ENCODE data around the gene RCAN1. TPM values are rescaled to one million over a fixed set of nuclear protein-coding genes. Genes with fewer than 3 reads are reported as not detected.
A peak's percentile ranks its signal among the peaks of the same experiment; 100 is the strongest.
"Not testable (repeated sequence)": the region's sequence is repeated elsewhere in the genome, so short reads cannot be mapped to it uniquely, and the experiment has no call there.

RCAN1 gene
- total RNA-seq, 1 experiment from 2014 or later: 2.5 TPM

DNA sequence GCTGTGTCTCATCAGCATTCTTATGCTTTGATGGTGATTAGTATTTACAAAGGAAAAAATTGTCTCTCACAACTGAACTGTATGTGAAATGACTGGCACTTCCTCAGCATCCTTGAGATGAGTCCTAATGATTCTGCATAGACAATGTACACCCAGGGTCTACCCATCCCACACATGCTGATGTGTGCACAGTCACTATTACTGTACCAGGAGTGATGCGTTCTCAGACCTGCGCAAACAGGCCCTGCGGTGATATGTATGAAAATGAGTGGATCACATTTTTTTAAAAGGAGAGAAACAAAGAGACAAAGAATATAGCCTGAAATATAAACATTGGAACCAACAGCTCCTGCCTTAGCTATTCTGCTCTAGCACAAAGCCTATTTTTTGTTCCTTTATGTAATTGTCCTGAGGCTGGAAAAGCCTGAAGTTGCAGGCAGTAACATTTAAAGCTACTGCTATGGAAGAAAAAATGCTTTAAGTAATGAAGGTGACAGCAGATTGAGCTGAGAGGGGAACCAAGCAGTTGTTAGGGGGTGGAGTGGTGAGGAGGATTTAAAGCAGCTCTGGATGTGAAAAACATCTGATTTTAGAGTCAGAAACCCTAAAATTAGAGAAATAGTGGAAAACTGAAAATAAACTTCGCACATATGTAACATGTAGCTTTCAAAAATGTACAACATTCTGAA is 5.5 kb downstream of the RCAN1 start:
- H4K20me1 ChIP-seq (ENCODE audit: insufficient read depth, low read depth, low read length): peaks cover 15% of the 10 kb centered on the region; the same call in 1 of the 2 replicates
- H3K79me2 ChIP-seq (ENCODE audit: low read length): no peaks in the 10 kb centered on the region
- H3K4me1 ChIP-seq (ENCODE audit: low read length): peaks cover 6% of the 10 kb centered on the region; the same call in 1 of the 2 replicates
- H3K36me3 ChIP-seq (ENCODE audit: insufficient read depth, low read length): no peaks in the 10 kb centered on the region
- H3K27ac ChIP-seq (ENCODE audit: low read length): no peak overlapping the region
- no peak overlapping the region for H3K4me3 ChIP-seq (ENCODE audit: low read length)
- DNase-seq: no peak
- H3K9me2 ChIP-seq (replicated peaks; ENCODE audit: insufficient read depth, low read length): no peaks in the 10 kb centered on the region
- no peaks in the 10 kb centered on the region for H3K9me3 ChIP-seq (ENCODE audit: low read length)
- no peak overlapping the region for H3K9ac ChIP-seq (ENCODE audit: low read length)
- H2AFZ ChIP-seq (ENCODE audit: low read length): no peak overlapping the region
- no peak overlapping the region for H3K4me2 ChIP-seq (ENCODE audit: low read depth, low read length, poor library complexity, severe bottlenecking)
- no peaks in the 10 kb centered on the region for H3K27me3 ChIP-seq (ENCODE audit: low read length)

- not testable (repeated sequence) for H3K36me3 ChIP-seq (ENCODE audit: insufficient read depth, low read length); H3K79me2 ChIP-seq (ENCODE audit: low read length); H3K9me3 ChIP-seq (ENCODE audit: low read length); H3K9ac ChIP-seq (ENCODE audit: low read length); H2AFZ ChIP-seq (ENCODE audit: low read length); H3K27ac ChIP-seq (ENCODE audit: low read length); H3K4me1 ChIP-seq (ENCODE audit: low read length); H3K4me3 ChIP-seq (ENCODE audit: low read length); H3K4me2 ChIP-seq (ENCODE audit: low read depth, low read length, poor library complexity, severe bottlenecking); H3K27me3 ChIP-seq (ENCODE audit: low read length); DNase-seq; H3K9me2 ChIP-seq (replicated peaks; ENCODE audit: insufficient read depth, low read length)
- peaks cover 16% of the 10 kb centered on the region; the same call in 1 of the 2 replicates for H4K20me1 ChIP-seq (ENCODE audit: insufficient read depth, low read depth, low read length)
Measured at GRCh38 chr21:34607376-34607775, 7.5 kb downstream of the RCAN1 start.

DNA sequence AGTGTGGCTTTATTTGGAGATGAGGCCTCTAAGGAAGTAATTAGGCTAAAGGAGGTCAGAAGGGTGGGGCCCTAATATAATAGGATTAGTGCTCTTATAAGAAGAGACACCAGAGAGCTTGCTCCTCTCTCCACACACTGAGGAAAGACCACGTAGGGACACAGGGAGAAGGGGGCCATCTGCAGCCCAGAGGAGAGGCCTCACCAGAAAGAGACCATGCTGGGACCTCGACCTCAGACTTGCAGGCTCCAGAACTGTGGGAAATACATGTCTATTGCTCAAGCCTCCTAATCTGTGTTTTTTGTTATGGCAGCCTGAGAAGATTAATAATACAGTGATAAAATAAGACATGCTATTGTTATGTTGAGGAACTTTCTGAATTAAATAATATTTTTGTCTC is 8.3 kb downstream of the RCAN1 start:
- H3K4me2 ChIP-seq (ENCODE audit: low read depth, low read length, poor library complexity, severe bottlenecking): no peak overlapping the region
- no peaks in the 10 kb centered on the region for H3K36me3 ChIP-seq (ENCODE audit: insufficient read depth, low read length)
- H4K20me1 ChIP-seq (ENCODE audit: insufficient read depth, low read depth, low read length): peaks cover 19% of the 10 kb centered on the region; the same call in 1 of the 2 replicates
- no peaks in the 10 kb centered on the region for H3K27me3 ChIP-seq (ENCODE audit: low read length)
- no peaks in the 10 kb centered on the region for H3K4me1 ChIP-seq (ENCODE audit: low read length)
- no peaks in the 10 kb centered on the region for H3K79me2 ChIP-seq (ENCODE audit: low read length)
- no peak overlapping the region for H3K27ac ChIP-seq (ENCODE audit: low read length)
- DNase-seq: no peak
- H3K9me2 ChIP-seq (replicated peaks; ENCODE audit: insufficient read depth, low read length): no peaks in the 10 kb centered on the region
- H3K9ac ChIP-seq (ENCODE audit: low read length): no peak overlapping the region
- H2AFZ ChIP-seq (ENCODE audit: low read length): no peak overlapping the region
- H3K9me3 ChIP-seq (ENCODE audit: low read length): no peaks in the 10 kb centered on the region
- no peak overlapping the region for H3K4me3 ChIP-seq (ENCODE audit: low read length)

GRCh38 chr21:34606051-34606450 is 8.9 kb downstream of the RCAN1 start:
- Histone ChIP-seq H3K36me3 (ENCODE audit: insufficient read depth, low read length) (no peaks in the 10 kb centered on the region), H3K4me3 (ENCODE audit: low read length) (no peak overlapping the region), H3K4me1 (ENCODE audit: low read length) (no peaks in the 10 kb centered on the region), H4K20me1 (ENCODE audit: insufficient read depth, low read depth, low read length) (peaks cover 19% of the 10 kb centered on the region; the same call in 1 of the 2 replicates), H3K79me2 (ENCODE audit: low read length) (no peaks in the 10 kb centered on the region), H2AFZ (ENCODE audit: low read length) (no peak overlapping the region), H3K9me2 (replicated peaks; ENCODE audit: insufficient read depth, low read length) (no peaks in the 10 kb centered on the region), H3K4me2 (ENCODE audit: low read depth, low read length, poor library complexity, severe bottlenecking) (no peak overlapping the region), H3K27ac (ENCODE audit: low read length) (no peak overlapping the region), H3K9ac (ENCODE audit: low read length) (no peak overlapping the region), H3K27me3 (ENCODE audit: low read length) (no peaks in the 10 kb centered on the region), H3K9me3 (ENCODE audit: low read length) (no peaks in the 10 kb centered on the region)
- DNase-seq: no peak

GRCh38 chr21:34604956-34605355 is 10.0 kb downstream of the RCAN1 start:
- not testable (repeated sequence) for H3K27me3 ChIP-seq (ENCODE audit: low read length)

GRCh38 chr21:34604556-34604955 is 10.4 kb downstream of the RCAN1 start:
- no peak overlapping the region for H2AFZ ChIP-seq (ENCODE audit: low read length)
- H3K36me3 ChIP-seq (ENCODE audit: insufficient read depth, low read length): no peaks in the 10 kb centered on the region
- H3K4me1 ChIP-seq (ENCODE audit: low read length): no peaks in the 10 kb centered on the region
- DNase-seq: no peak
- no peak overlapping the region for H3K27ac ChIP-seq (ENCODE audit: low read length)
- H3K79me2 ChIP-seq (ENCODE audit: low read length): no peaks in the 10 kb centered on the region
- no peak overlapping the region for H3K4me3 ChIP-seq (ENCODE audit: low read length)
- H3K4me2 ChIP-seq (ENCODE audit: low read depth, low read length, poor library complexity, severe bottlenecking): no peak overlapping the region
- no peak overlapping the region for H3K9ac ChIP-seq (ENCODE audit: low read length)
- no peaks in the 10 kb centered on the region for H3K27me3 ChIP-seq (ENCODE audit: low read length)
- no peaks in the 10 kb centered on the region for H3K9me3 ChIP-seq (ENCODE audit: low read length)
- no peaks in the 10 kb centered on the region for H3K9me2 ChIP-seq (replicated peaks; ENCODE audit: insufficient read depth, low read length)
- peaks cover 11% of the 10 kb centered on the region; the same call in 1 of the 2 replicates for H4K20me1 ChIP-seq (ENCODE audit: insufficient read depth, low read depth, low read length)

More at GRCh38 chr21:34604956-34605355, 10.0 kb downstream of the RCAN1 start:
- H3K4me1 ChIP-seq (ENCODE audit: low read length); H3K4me3 ChIP-seq (ENCODE audit: low read length); H3K9me3 ChIP-seq (ENCODE audit: low read length); H2AFZ ChIP-seq (ENCODE audit: low read length); H3K79me2 ChIP-seq (ENCODE audit: low read length); H3K9me2 ChIP-seq (replicated peaks; ENCODE audit: insufficient read depth, low read length); DNase-seq; H3K9ac ChIP-seq (ENCODE audit: low read length); H3K36me3 ChIP-seq (ENCODE audit: insufficient read depth, low read length); H3K4me2 ChIP-seq (ENCODE audit: low read depth, low read length, poor library complexity, severe bottlenecking); H3K27ac ChIP-seq (ENCODE audit: low read length): not testable (repeated sequence)
- H4K20me1 ChIP-seq (ENCODE audit: insufficient read depth, low read depth, low read length): peaks cover 14% of the 10 kb centered on the region; the same call in 1 of the 2 replicates

GRCh38 chr21:34603710-34604057 is 11.2 kb downstream of the RCAN1 start:
- H3K4me2 ChIP-seq (ENCODE audit: low read depth, low read length, poor library complexity, severe bottlenecking): no peak overlapping the region
- no peak overlapping the region for H3K9ac ChIP-seq (ENCODE audit: low read length)
- H2AFZ ChIP-seq (ENCODE audit: low read length): no peak overlapping the region
- H3K4me3 ChIP-seq (ENCODE audit: low read length): no peak overlapping the region
- no peaks in the 10 kb centered on the region for H3K27me3 ChIP-seq (ENCODE audit: low read length)
- H3K79me2 ChIP-seq (ENCODE audit: low read length): no peaks in the 10 kb centered on the region
- H3K9me3 ChIP-seq (ENCODE audit: low read length): no peaks in the 10 kb centered on the region
- 0 out of 2 replicates have a peak, but pooled peaks cover 10% of the 10 kb centered on the region for H4K20me1 ChIP-seq (ENCODE audit: insufficient read depth, low read depth, low read length)
- no peak overlapping the region for H3K27ac ChIP-seq (ENCODE audit: low read length)
- H3K9me2 ChIP-seq (replicated peaks; ENCODE audit: insufficient read depth, low read length): no peaks in the 10 kb centered on the region
- H3K4me1 ChIP-seq (ENCODE audit: low read length): no peaks in the 10 kb centered on the region
- no peak for DNase-seq
- no peaks in the 10 kb centered on the region for H3K36me3 ChIP-seq (ENCODE audit: insufficient read depth, low read length)

DNA sequence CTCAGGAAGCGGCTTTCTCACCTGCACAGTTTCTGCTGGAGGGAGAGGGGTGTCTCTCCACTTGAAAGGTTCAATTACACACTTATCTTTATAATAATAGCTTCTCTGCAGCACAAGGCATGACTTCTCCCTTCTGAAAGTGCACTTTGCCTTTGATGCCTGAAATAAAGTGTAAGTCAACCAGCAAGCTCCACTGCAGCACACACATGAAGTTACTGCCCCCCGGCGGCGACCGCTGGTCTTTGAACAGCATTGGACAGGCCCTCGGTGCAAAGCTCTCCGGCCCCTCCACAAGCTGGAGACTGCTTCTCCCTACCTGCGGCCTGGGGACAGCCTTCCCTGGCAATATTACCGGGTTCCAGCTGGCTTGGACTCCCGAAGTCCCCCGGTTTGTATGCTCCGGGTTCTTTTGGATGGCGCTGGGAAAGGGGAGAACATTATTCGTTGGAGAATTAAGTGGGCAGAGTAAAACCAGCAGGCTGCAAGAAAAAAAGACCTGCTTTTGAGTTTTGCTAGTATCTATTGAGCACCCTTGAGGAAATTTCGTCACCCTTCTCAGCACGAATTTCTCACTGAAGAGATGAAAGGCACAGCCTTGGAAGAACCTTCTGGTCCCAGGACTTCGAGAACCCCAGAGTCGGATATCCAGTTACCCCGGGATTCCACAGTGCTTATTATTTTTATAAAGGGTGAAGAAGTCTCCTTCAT is 11.8 kb downstream of the RCAN1 start:
- Histone ChIP-seq H3K27me3 (ENCODE audit: low read length) (no peaks in the 10 kb centered on the region), H3K9me2 (replicated peaks; ENCODE audit: insufficient read depth, low read length) (no peaks in the 10 kb centered on the region), H4K20me1 (ENCODE audit: insufficient read depth, low read depth, low read length) (0 out of 2 replicates have a peak, but pooled peaks cover 10% of the 10 kb centered on the region), H3K4me2 (ENCODE audit: low read depth, low read length, poor library complexity, severe bottlenecking) (no peak overlapping the region), H2AFZ (ENCODE audit: low read length) (no peak overlapping the region), H3K27ac (ENCODE audit: low read length) (no peak overlapping the region), H3K4me1 (ENCODE audit: low read length) (no peaks in the 10 kb centered on the region), H3K36me3 (ENCODE audit: insufficient read depth, low read length) (no peaks in the 10 kb centered on the region), H3K9me3 (ENCODE audit: low read length) (no peaks in the 10 kb centered on the region), H3K4me3 (ENCODE audit: low read length) (no peak overlapping the region), H3K79me2 (ENCODE audit: low read length) (no peaks in the 10 kb centered on the region), H3K9ac (ENCODE audit: low read length) (no peak overlapping the region)
- peak; percentile 79 for DNase-seq

All from Karpas-422 (cell line).